Right atrium auricular region (tissue), 2 donors: Measurements from ENCODE around the gene ZNF714. TPM values are rescaled to one million over a fixed set of nuclear protein-coding genes. Genes with fewer than 3 reads are reported as not detected.

ENCODE experiments used
- DNase-seq: peaks from one replicate; pipeline ENCODE4 v3.0.0-alpha.2; 2019; ENCODE audit warnings: low spot score
- H3K27ac ChIP-seq, 2 donors: fragments of 200-600 bp; sonication (generic); 1 replicate in 1 of 2; 2 replicates in 1 of 2; pipeline ENCODE4 v1.5.1; 2016 to 2019
- H3K27me3 ChIP-seq, 2 donors: fragments of 200-600 bp; sonication (generic); one replicate each; pipeline versions ENCODE4 v1.5.1 to v1.6.0; 2017 to 2019
- H3K36me3 ChIP-seq: fragments of 200-600 bp; sonication (generic); one replicate; pipeline ENCODE4 v1.5.1; 2016
- H3K4me1 ChIP-seq, 2 donors: fragments of 200-600 bp; sonication (generic); one replicate each; pipeline versions ENCODE4 v1.5.1 to v1.6.0; 2017 to 2019
- H3K4me3 ChIP-seq, 2 donors: fragments of 200-600 bp; sonication (generic); 1 replicate in 1 of 2; 2 replicates in 1 of 2; pipeline ENCODE4 v1.5.1; 2017 to 2019; ENCODE audit warnings: mild to moderate bottlenecking in 1 of 2, moderate library complexity in 1 of 2
- H3K9me3 ChIP-seq, 2 donors: fragments of 200-600 bp; sonication (generic); one replicate each; pipeline ENCODE4 v1.5.1; 2019
- total RNA-seq, 2 donors: library from RNA; depleted of rRNA; stranded (reverse); fragments of >200 nt; gene quantifications; one replicate each; pipeline ENCODE4 v1.1.0, GENCODE V29; 2016
- TF ChIP-seq, protein P1 (sequence below), 2 donors: fragments of 200-600 bp; sonication (generic); IDR thresholded peaks; one replicate each; pipeline ENCODE4 v1.5.1; 2019; ENCODE audit warnings: antibody characterized with exemption in 2 of 2

Gene ZNF714
- total RNA-seq, 2 donors from 2014 or later, result 1.4 to 2.4 TPM

GRCh38 chr19:21126078-21126477, 44.1 kb downstream of the ZNF714 start:
- Histone ChIP-seq H3K4me3 (no peak overlapping the region), H3K27me3 (no peaks in the 10 kb centered on the region), H3K36me3 (no peaks in the 10 kb centered on the region), H3K9me3 (no peaks in the 10 kb centered on the region), H3K4me1 (no peaks in the 10 kb centered on the region), H3K27ac (no peak overlapping the region)
- TF ChIP-seq, protein P1, sequence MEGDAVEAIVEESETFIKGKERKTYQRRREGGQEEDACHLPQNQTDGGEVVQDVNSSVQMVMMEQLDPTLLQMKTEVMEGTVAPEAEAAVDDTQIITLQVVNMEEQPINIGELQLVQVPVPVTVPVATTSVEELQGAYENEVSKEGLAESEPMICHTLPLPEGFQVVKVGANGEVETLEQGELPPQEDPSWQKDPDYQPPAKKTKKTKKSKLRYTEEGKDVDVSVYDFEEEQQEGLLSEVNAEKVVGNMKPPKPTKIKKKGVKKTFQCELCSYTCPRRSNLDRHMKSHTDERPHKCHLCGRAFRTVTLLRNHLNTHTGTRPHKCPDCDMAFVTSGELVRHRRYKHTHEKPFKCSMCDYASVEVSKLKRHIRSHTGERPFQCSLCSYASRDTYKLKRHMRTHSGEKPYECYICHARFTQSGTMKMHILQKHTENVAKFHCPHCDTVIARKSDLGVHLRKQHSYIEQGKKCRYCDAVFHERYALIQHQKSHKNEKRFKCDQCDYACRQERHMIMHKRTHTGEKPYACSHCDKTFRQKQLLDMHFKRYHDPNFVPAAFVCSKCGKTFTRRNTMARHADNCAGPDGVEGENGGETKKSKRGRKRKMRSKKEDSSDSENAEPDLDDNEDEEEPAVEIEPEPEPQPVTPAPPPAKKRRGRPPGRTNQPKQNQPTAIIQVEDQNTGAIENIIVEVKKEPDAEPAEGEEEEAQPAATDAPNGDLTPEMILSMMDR (IDR thresholded peaks at IDR 0.05), result no peak
- DNase-seq, result no peak

- no peak overlapping the region for H3K4me3 ChIP-seq
- no peaks in the 10 kb centered on the region for H3K36me3 ChIP-seq
- H3K27me3 ChIP-seq, result no peaks in the 10 kb centered on the region
- TF ChIP-seq, protein P1 (IDR thresholded peaks at IDR 0.05), result no peak
- DNase-seq, result no peak
- H3K4me1 ChIP-seq, result no peaks in the 10 kb centered on the region
- no peaks in the 10 kb centered on the region for H3K9me3 ChIP-seq
- no peak overlapping the region for H3K27ac ChIP-seq
Observed at GRCh38 chr19:21127001-21127400, 45.0 kb downstream of the ZNF714 start.

GRCh38 chr19:21127898-21128297, 45.9 kb downstream of the ZNF714 start:
- Histone ChIP-seq H3K27me3 (no peaks in the 10 kb centered on the region), H3K9me3 (no peaks in the 10 kb centered on the region), H3K27ac (no peak overlapping the region), H3K4me3 (no peak overlapping the region), H3K36me3 (no peaks in the 10 kb centered on the region), H3K4me1 (no peaks in the 10 kb centered on the region)
- TF ChIP-seq, protein P1 (IDR thresholded peaks at IDR 0.05), result no peak
- no peak for DNase-seq

DNA sequence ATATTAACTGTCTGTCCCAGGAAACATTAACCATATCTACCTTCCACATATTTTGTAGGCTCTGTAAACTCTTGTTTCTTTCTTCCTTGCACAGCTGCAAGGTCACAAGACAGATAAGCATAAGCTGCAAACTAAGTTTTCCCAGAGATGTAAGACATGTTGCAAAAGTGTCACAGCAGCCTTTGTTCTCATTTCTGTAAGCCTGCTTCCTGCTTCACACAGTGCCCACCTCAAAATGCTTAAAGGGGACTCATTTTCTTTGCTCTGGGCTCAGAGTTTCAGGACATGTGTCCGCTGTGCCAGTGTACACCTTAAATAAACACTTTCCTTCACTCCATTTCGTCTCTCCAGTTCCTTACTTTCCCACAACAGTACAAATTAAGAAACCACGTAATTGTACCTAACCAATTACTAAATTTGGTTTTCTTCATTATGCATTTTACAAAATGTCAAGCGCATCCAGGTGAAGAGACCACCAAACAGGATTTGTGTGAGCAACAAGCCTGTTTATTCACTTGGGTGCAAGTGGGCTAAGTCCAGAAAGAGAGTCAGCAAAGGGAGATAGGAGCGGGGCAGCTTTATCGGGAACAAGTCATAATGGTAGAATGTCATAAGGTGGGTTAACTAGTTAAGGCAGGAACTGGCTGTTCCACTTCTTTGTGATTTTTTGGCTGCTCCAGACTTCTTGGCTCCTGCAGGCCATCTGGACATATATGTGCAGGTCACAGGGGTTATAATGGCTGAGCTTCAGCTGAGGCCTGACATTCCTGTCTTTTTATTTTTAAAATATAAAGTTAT, 47.1 kb downstream of the ZNF714 start:
- Histone ChIP-seq H3K4me1 (no peaks in the 10 kb centered on the region), H3K36me3 (no peaks in the 10 kb centered on the region), H3K9me3 (no peaks in the 10 kb centered on the region), H3K27ac (no peak overlapping the region), H3K4me3 (no peak overlapping the region), H3K27me3 (no peaks in the 10 kb centered on the region)
- TF ChIP-seq, protein P1 (IDR thresholded peaks at IDR 0.05), result no peak
- DNase-seq, result no peak

- no peak overlapping the region for H3K27ac ChIP-seq
- H3K27me3 ChIP-seq, result no peaks in the 10 kb centered on the region
- DNase-seq, result no peak
Observed at GRCh38 chr19:21130097-21130775, 48.2 kb downstream of the ZNF714 start.

More at GRCh38 chr19:21130097-21130775, 48.2 kb downstream of the ZNF714 start:
- TF ChIP-seq, protein P1 (IDR thresholded peaks at IDR 0.05), result no peak
- Histone ChIP-seq H3K9me3 (no peaks in the 10 kb centered on the region), H3K4me1 (no peaks in the 10 kb centered on the region), H3K4me3 (no peak overlapping the region), H3K36me3 (no peaks in the 10 kb centered on the region)
